ENCODE measurements around the gene HLA-A. TPM values are rescaled to one million over a fixed set of nuclear protein-coding genes. Genes with fewer than 3 reads are reported as not detected.

HLA-A gene
- total RNA-seq, 1 donor from 2014 or later: 167 TPM

GRCh38 chr6:29916741-29917140 is 25.6 kb upstream of the HLA-A start:
- no peak for TF ChIP-seq CTCF (IDR thresholded peaks at IDR 0.05; ENCODE audit: unreplicated experiment)
- Mint-ChIP-seq H3K27me3 (ENCODE audit: unreplicated experiment) (peaks cover 4% of the 10 kb centered on the region), H3K27ac (ENCODE audit: unreplicated experiment) (no peak overlapping the region), H3K4me1 (ENCODE audit: unreplicated experiment) (no peaks in the 10 kb centered on the region), H3K4me3 (ENCODE audit: unreplicated experiment) (no peak overlapping the region), H3K36me3 (ENCODE audit: low read depth, unreplicated experiment) (no peaks in the 10 kb centered on the region), H3K9me3 (ENCODE audit: unreplicated experiment) (no peaks in the 10 kb centered on the region)
- no peak for DNase-seq (ENCODE audit: low spot score)

- TF ChIP-seq CTCF (IDR thresholded peaks at IDR 0.05; ENCODE audit: unreplicated experiment): no peak
- Mint-ChIP-seq H3K9me3 (ENCODE audit: unreplicated experiment) (no peaks in the 10 kb centered on the region), H3K4me1 (ENCODE audit: unreplicated experiment) (no peaks in the 10 kb centered on the region), H3K4me3 (ENCODE audit: unreplicated experiment) (no peak overlapping the region), H3K27me3 (ENCODE audit: unreplicated experiment) (peaks cover 2% of the 10 kb centered on the region), H3K36me3 (ENCODE audit: low read depth, unreplicated experiment) (no peaks in the 10 kb centered on the region), H3K27ac (ENCODE audit: unreplicated experiment) (no peak overlapping the region)
- DNase-seq (ENCODE audit: low spot score): no peak
These were observed 24.5 kb upstream of the HLA-A start for GRCh38 chr6:29917857-29918256.

GRCh38 chr6:29919506-29920445 is 22.6 kb upstream of the HLA-A start:
- H3K36me3 Mint-ChIP-seq (ENCODE audit: low read depth, unreplicated experiment): no peaks in the 10 kb centered on the region
- no peaks in the 10 kb centered on the region for H3K9me3 Mint-ChIP-seq (ENCODE audit: unreplicated experiment)
- H3K27me3 Mint-ChIP-seq (ENCODE audit: unreplicated experiment): peaks cover 4% of the 10 kb centered on the region
- H3K27ac Mint-ChIP-seq (ENCODE audit: unreplicated experiment): no peak overlapping the region
- DNase-seq (ENCODE audit: low spot score): no peak
- TF ChIP-seq CTCF (IDR thresholded peaks at IDR 0.05; ENCODE audit: unreplicated experiment): no peak
- no peak overlapping the region for H3K4me3 Mint-ChIP-seq (ENCODE audit: unreplicated experiment)
- H3K4me1 Mint-ChIP-seq (ENCODE audit: unreplicated experiment): no peaks in the 10 kb centered on the region

GRCh38 chr6:29924287-29924686 is 18.0 kb upstream of the HLA-A start:
- Mint-ChIP-seq H3K9me3 (ENCODE audit: unreplicated experiment) (no peaks in the 10 kb centered on the region), H3K36me3 (ENCODE audit: low read depth, unreplicated experiment) (no peaks in the 10 kb centered on the region), H3K27ac (ENCODE audit: unreplicated experiment) (no peak overlapping the region), H3K4me1 (ENCODE audit: unreplicated experiment) (peaks cover 6% of the 10 kb centered on the region), H3K27me3 (ENCODE audit: unreplicated experiment) (peaks cover 14% of the 10 kb centered on the region), H3K4me3 (ENCODE audit: unreplicated experiment) (no peak overlapping the region)
- DNase-seq (ENCODE audit: low spot score): no peak
- TF ChIP-seq CTCF (IDR thresholded peaks at IDR 0.05; ENCODE audit: unreplicated experiment): no peak

- peaks cover 6% of the 10 kb centered on the region for H3K4me1 Mint-ChIP-seq (ENCODE audit: unreplicated experiment)
- H3K27me3 Mint-ChIP-seq (ENCODE audit: unreplicated experiment): peaks cover 14% of the 10 kb centered on the region
- H3K4me3 Mint-ChIP-seq (ENCODE audit: unreplicated experiment): no peak overlapping the region
- DNase-seq (ENCODE audit: low spot score): no peak
- no peaks in the 10 kb centered on the region for H3K36me3 Mint-ChIP-seq (ENCODE audit: low read depth, unreplicated experiment)
- TF ChIP-seq CTCF (IDR thresholded peaks at IDR 0.05; ENCODE audit: unreplicated experiment): no peak
- no peak overlapping the region for H3K27ac Mint-ChIP-seq (ENCODE audit: unreplicated experiment)
- no peaks in the 10 kb centered on the region for H3K9me3 Mint-ChIP-seq (ENCODE audit: unreplicated experiment)
These were observed 17.6 kb upstream of the HLA-A start for GRCh38 chr6:29924731-29925130.

Measured in endothelial cell (in vitro differentiated cells).